CD8-positive, alpha-beta memory T cell (primary cell): Measurements from ENCODE around the gene SKI. TPM values are rescaled to one million over a fixed set of nuclear protein-coding genes. Genes with fewer than 3 reads are reported as not detected.

Source experiments
- CTCF ChIA-PET: fragments of 350-600 bp; sonication (Branson Sonifier 250); formaldehyde crosslinking; loops from one replicate; lab custom pipeline; 2021; ENCODE audit warnings: antibody characterized with exemption; lab: Charles Lee
- POLR2A ChIA-PET: fragments of 350-600 bp; sonication (Branson Sonifier 250); formaldehyde crosslinking; loops from one replicate; lab custom pipeline; 2021; ENCODE audit warnings: antibody characterized with exemption; lab: Charles Lee
- DNase-seq, 5 donors: peaks; one replicate each; pipeline versions ENCODE4 v3.0.0 to v3.0.0-alpha.2; 2020 to 2022; ENCODE audit warnings: mixed read lengths in 1 of 5
- H3K27ac ChIP-seq: one replicate; pipeline ENCODE4 v1.7.0; 2013; ENCODE audit warnings: low read depth, mild to moderate bottlenecking, low read length, moderate library complexity
- H3K27me3 ChIP-seq: 2 replicates; pipeline ENCODE4 v1.7.0; 2013; ENCODE audit warnings: low read length, mild to moderate bottlenecking; ENCODE audit not compliant: insufficient read depth, poor library complexity, severe bottlenecking
- H3K36me3 ChIP-seq: 2 replicates; pipeline ENCODE4 v1.7.0; 2013; ENCODE audit warnings: mild to moderate bottlenecking, low read length, moderate library complexity; ENCODE audit not compliant: insufficient read depth
- H3K4me1 ChIP-seq: 2 replicates; pipeline ENCODE4 v1.7.0; 2013; ENCODE audit warnings: mild to moderate bottlenecking, low read length, moderate library complexity; ENCODE audit not compliant: insufficient read depth
- H3K4me3 ChIP-seq: 2 replicates; pipeline ENCODE4 v1.7.0; 2013; ENCODE audit warnings: mild to moderate bottlenecking, low read length
- H3K9me3 ChIP-seq: 2 replicates; pipeline ENCODE4 v1.7.0; 2013; ENCODE audit warnings: mild to moderate bottlenecking, low read length
- H3K27ac Mint-ChIP-seq, 8 donors: one replicate each; pipeline ENCODE4 v1.8.0; 2020 to 2021; ENCODE audit warnings: mixed read lengths in 8 of 8, mild to moderate bottlenecking in 6 of 8, inconsistent platforms in 3 of 8, moderate library complexity in 3 of 8
- H3K27me3 Mint-ChIP-seq, 2 donors: one replicate each; pipeline ENCODE4 v1.8.0; 2020 to 2021; ENCODE audit warnings: mixed read lengths in 2 of 2, mild to moderate bottlenecking in 1 of 2, moderate library complexity in 1 of 2
- H3K36me3 Mint-ChIP-seq, 3 donors: one replicate each; pipeline ENCODE4 v1.8.0; 2020 to 2021; ENCODE audit warnings: mixed read lengths in 3 of 3, inconsistent platforms in 1 of 3, mild to moderate bottlenecking in 1 of 3
- H3K4me1 Mint-ChIP-seq, 3 donors: one replicate each; pipeline ENCODE4 v1.8.0; 2020 to 2021; ENCODE audit warnings: mixed read lengths in 3 of 3, inconsistent platforms in 1 of 3, mild to moderate bottlenecking in 1 of 3
- H3K4me3 Mint-ChIP-seq, 7 donors: one replicate each; pipeline ENCODE4 v1.8.0; 2020 to 2021; ENCODE audit warnings: mixed read lengths in 7 of 7, mild to moderate bottlenecking in 6 of 7, moderate library complexity in 4 of 7, inconsistent platforms in 2 of 7
- H3K9me3 Mint-ChIP-seq, 5 donors: one replicate each; pipeline ENCODE4 v1.8.0; 2020 to 2022; ENCODE audit warnings: mixed read lengths in 5 of 5, mild to moderate bottlenecking in 3 of 5, moderate library complexity in 2 of 5, inconsistent platforms in 1 of 5
- polyA plus RNA-seq: library from polyadenylated mRNA; unstranded; fragments of 300-500 nt; fragmentation: Illumina TruSeq; gene quantifications from one replicate; pipeline ENCODE4 v1.2.3, GENCODE V29; 2021
- total RNA-seq, 2 experiments: library from RNA; stranded (reverse); gene quantifications; one replicate each; pipeline ENCODE4 v1.2.3, GENCODE V29; 2021

SKI gene
- total and polyA plus RNA-seq, 3 experiments from 2014 or later, result 0.94 to 38.4 (median 35.9) TPM

DNA sequence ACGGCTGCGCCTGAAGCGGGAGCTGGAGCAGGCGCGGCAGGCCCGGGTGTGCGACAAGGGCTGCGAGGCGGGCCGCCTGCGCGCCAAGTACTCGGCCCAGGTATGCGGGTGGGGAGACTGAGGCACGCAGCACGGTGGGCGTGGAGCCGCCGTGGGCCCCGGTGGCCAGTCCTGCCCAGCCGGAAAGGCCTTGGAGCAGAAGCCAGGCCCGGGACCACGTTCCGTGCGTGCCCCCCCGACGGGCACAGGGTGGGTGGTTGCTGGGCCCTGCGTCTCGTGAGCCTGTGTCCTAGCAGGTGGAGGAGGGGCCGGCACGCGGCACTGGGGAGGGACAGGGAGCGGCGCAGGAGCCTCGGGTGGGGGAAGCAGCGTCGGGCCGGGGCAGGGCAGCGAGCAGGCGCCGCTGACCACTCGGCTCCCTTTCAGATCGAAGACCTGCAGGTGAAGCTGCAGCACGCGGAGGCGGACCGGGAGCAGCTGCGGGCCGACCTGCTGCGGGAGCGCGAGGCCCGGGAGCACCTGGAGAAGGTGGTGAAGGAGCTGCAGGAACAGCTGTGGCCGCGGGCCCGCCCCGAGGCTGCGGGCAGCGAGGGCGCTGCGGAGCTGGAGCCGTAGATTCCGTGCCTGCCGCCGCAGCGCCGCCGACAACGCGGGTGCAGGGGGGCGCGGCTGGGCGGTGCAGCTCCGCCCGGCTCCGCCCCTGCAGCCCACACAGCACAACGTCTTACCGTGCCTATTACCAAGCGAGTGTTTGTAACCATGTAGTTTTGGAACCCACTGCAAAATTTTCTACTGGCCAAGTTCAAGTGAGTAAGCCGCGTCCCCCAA, 78.2 kb downstream of the SKI start:
- no peaks in the 10 kb centered on the region for H3K27me3 ChIP-seq
- peaks cover 22% of the 10 kb centered on the region for H3K36me3 ChIP-seq
- Mint-ChIP-seq H3K27ac (peak overlapping the region in 5 of 8 donors; percentile 50 to 93 (median 82)), H3K9me3 (peaks cover 0 to 4% (median 0%) of the 10 kb centered on the region in 5 donors), H3K4me3 (no peak overlapping the region), H3K27me3 (no peaks in the 10 kb centered on the region), H3K4me1 (peaks cover 8 to 33% (median 16%) of the 10 kb centered on the region in 3 donors), H3K36me3 (peaks cover 10 to 62% (median 15%) of the 10 kb centered on the region in 3 donors)
- H3K4me1 ChIP-seq, result peaks cover 14% of the 10 kb centered on the region
- no peak overlapping the region for H3K4me3 ChIP-seq
- no peaks in the 10 kb centered on the region for H3K9me3 ChIP-seq
- H3K27ac ChIP-seq, result no peak overlapping the region
- ChIA-PET CTCF (no interaction called here), POLR2A (interaction anchor here (0.9 kb wide), 1 partner anchor 51 kb away, joined by 4 read pairs; no protein-coding TSS in a partner anchor)
- no peak for DNase-seq

DNA sequence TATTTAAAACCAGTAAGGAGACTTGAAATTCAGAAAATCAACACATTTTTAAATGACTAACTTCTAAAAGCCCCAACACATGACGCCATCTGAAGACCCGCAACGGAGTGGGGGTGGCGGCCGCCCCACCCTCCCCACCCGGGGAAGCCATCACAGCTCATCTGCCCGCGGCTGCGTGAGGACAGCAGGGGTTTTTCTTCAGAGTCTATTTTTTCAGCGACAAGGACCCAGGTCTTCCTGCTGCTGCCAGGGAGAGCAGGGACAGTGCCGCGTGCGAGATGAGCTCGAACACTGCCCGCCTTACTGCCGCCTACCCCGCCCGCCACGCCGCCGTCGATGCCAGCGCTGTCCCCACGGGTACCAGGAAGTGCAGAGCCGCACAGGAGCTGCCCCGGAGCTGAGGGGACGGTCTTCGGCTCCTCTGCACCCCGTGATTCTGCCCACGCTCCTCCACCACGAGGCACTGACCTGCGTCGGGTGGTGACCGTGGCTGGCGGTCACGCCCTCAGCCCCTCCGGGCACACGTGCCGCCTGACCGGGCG, 79.0 kb downstream of the SKI start:
- POLR2A ChIA-PET, result interaction anchor here (0.9 kb wide), 1 partner anchor 51 kb away, joined by 4 read pairs; no protein-coding TSS in a partner anchor
- Mint-ChIP-seq H3K9me3 (peaks cover 0 to 4% (median 0%) of the 10 kb centered on the region in 5 donors), H3K4me1 (peaks cover 3 to 31% (median 12%) of the 10 kb centered on the region in 3 donors), H3K36me3 (peaks cover 10 to 62% (median 15%) of the 10 kb centered on the region in 3 donors), H3K27ac (peak overlapping the region in 4 of 8 donors; percentile 50 to 93 (median 79)), H3K27me3 (no peaks in the 10 kb centered on the region), H3K4me3 (no peak overlapping the region)
- Histone ChIP-seq H3K4me3 (no peak overlapping the region), H3K27me3 (no peaks in the 10 kb centered on the region), H3K36me3 (peaks cover 22% of the 10 kb centered on the region), H3K27ac (no peak overlapping the region), H3K9me3 (no peaks in the 10 kb centered on the region), H3K4me1 (peaks cover 14% of the 10 kb centered on the region)
- DNase-seq, result no peak
- CTCF ChIA-PET, result no interaction called here

DNA sequence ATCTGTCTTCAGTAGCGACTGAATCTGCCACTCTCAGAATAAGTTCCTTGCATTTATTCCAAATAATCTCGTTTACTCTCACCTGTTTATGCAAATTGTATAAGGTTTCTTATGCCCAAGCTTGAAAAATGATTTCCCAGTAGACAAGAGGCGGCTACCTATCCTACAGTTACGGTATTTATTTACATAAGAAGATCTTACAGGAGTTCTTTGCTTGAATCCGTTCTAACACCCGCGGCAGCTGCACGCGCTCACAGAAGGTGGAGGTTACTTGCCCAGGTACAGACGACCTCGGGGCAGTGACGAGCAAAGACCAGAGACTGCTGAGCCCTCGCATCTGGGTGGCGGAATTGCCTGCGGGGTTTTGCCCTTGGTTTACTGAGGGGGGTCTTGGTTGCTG, 79.9 kb downstream of the SKI start:
- POLR2A ChIA-PET, result no interaction called here

DNA sequence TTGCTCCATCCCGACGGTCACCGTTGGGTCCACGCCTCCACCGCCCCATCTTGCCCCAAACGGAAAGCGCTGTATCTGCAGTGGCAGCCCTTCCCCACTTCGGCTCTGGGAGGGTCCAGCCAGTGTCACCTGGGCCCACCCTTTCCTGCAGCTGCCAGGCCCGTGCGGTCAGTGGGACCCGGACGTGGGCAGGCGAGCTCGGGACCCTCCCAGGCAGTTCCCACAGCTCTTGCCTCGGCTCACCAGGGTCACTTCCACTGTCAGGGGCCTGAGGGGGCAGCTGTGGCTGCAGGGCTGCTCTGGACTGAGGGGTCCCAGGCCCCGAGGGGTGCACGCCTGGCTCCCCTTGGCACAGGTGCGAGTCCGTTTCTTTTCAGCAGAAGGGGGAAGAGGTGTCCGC, 80.7 kb downstream of the SKI start:
- Mint-ChIP-seq H3K4me3 (no peak overlapping the region), H3K9me3 (peaks cover 0 to 4% (median 0%) of the 10 kb centered on the region in 5 donors), H3K36me3 (peaks cover 10 to 49% (median 15%) of the 10 kb centered on the region in 3 donors), H3K4me1 (peaks cover 4 to 35% (median 10%) of the 10 kb centered on the region in 3 donors), H3K27me3 (no peaks in the 10 kb centered on the region), H3K27ac (peak overlapping the region in 5 of 8 donors; percentile 41 to 90 (median 57))
- DNase-seq, result no peak
- ChIA-PET POLR2A (interaction anchor here (0.7 kb wide), 2 partner anchors 117 to 278 kb away, joined by 6 read pairs; no protein-coding TSS in a partner anchor), CTCF (interaction anchor here (1.4 kb wide), 1 partner anchor 114 kb away, joined by 5 read pairs; the partner anchor contains the start of gene FAAP20)
- Histone ChIP-seq H3K27ac (no peak overlapping the region), H3K36me3 (peaks cover 18% of the 10 kb centered on the region), H3K9me3 (no peaks in the 10 kb centered on the region), H3K27me3 (no peaks in the 10 kb centered on the region), H3K4me3 (no peak overlapping the region), H3K4me1 (peaks cover 24% of the 10 kb centered on the region)

More for the DNA sequence above, 79.9 kb downstream of the SKI start:
- Histone ChIP-seq H3K27ac (no peak overlapping the region), H3K4me3 (no peak overlapping the region), H3K27me3 (no peaks in the 10 kb centered on the region), H3K4me1 (peaks cover 15% of the 10 kb centered on the region), H3K9me3 (no peaks in the 10 kb centered on the region), H3K36me3 (peaks cover 18% of the 10 kb centered on the region)
- Mint-ChIP-seq H3K4me1 (peaks cover 3 to 32% (median 8%) of the 10 kb centered on the region in 3 donors), H3K27ac (peak overlapping the region in 7 of 8 donors; percentile 52 to 90 (median 62)), H3K36me3 (peaks cover 10 to 58% (median 15%) of the 10 kb centered on the region in 3 donors), H3K4me3 (peak overlapping the region in 2 of 7 donors; percentile 15 to 19), H3K9me3 (peaks cover 0 to 4% (median 0%) of the 10 kb centered on the region in 5 donors), H3K27me3 (no peaks in the 10 kb centered on the region)
- CTCF ChIA-PET, result interaction anchor here (1.4 kb wide), 1 partner anchor 113 kb away, joined by 5 read pairs; the partner anchor contains the start of gene FAAP20
- no peak for DNase-seq

DNA sequence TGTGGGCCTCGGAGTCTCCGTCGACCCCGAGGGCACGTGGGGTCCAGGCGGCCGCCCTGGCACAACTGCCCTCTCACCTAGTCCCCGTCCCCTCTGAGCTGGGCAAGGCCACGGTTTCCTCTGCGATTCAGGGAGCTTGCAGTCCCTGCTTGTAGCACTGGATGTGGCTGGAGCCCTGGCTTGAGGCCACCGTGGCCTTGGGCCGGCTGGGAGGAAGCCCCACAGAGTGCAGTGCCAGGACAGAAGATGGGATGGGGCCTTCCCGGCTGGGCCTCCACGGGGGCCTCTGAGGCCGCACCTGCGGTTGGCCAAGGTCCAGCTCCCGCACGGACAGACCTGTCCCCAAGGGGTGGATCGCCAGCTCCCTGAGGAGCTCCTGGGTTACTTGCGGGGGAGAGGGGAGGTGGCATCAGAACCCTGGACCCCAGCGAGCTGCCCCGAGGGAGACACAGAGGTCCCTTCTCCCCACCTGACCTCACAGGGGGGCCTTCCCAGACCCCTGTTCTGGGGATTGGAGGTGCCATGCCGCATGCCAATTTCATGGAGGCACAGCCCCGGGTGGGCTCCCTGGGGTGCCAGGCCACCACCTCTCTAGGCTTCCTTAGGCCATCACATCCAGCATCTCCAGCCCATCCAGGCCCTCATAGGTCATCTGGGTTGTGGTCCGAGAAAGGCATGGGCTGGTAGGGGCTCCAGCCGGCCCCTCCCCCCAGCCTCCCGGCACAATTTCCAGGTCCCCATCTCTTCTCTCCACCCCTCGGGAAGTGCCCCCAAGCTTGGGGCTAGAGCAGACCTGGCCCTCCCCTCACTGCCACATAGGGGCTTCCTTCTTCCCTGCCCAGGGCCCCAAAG, 82.4 kb downstream of the SKI start:
- Histone ChIP-seq H3K27me3 (no peaks in the 10 kb centered on the region), H3K4me1 (peaks cover 34% of the 10 kb centered on the region), H3K27ac (no peak overlapping the region), H3K9me3 (no peaks in the 10 kb centered on the region), H3K36me3 (peaks cover 8% of the 10 kb centered on the region), H3K4me3 (no peak overlapping the region)
- H3K9me3 Mint-ChIP-seq, result peaks cover 0 to 4% (median 0%) of the 10 kb centered on the region in 5 donors
- no peak overlapping the region for H3K4me3 Mint-ChIP-seq
- CTCF ChIA-PET, result interaction anchor here (1.1 to 1.5 kb wide), 6 partner anchors 11 to 115 kb away, joined by 3 to 5 read pairs (median 3); partner anchors contain the start of gene FAAP20
- POLR2A ChIA-PET, result interaction anchor here (0.7 to 1.2 kb wide), 4 partner anchors 12 to 116 kb away, joined by 3 to 4 read pairs (median 3); partner anchors contain the start of gene FAAP20
- peaks cover 10 to 33% (median 15%) of the 10 kb centered on the region in 3 donors for H3K36me3 Mint-ChIP-seq
- peaks cover 2 to 30% (median 10%) of the 10 kb centered on the region in 3 donors for H3K4me1 Mint-ChIP-seq
- peak overlapping the region in 7 of 8 donors; percentile 68 to 90 (median 79) for H3K27ac Mint-ChIP-seq
- no peak for DNase-seq
- H3K27me3 Mint-ChIP-seq, result no peaks in the 10 kb centered on the region

DNA sequence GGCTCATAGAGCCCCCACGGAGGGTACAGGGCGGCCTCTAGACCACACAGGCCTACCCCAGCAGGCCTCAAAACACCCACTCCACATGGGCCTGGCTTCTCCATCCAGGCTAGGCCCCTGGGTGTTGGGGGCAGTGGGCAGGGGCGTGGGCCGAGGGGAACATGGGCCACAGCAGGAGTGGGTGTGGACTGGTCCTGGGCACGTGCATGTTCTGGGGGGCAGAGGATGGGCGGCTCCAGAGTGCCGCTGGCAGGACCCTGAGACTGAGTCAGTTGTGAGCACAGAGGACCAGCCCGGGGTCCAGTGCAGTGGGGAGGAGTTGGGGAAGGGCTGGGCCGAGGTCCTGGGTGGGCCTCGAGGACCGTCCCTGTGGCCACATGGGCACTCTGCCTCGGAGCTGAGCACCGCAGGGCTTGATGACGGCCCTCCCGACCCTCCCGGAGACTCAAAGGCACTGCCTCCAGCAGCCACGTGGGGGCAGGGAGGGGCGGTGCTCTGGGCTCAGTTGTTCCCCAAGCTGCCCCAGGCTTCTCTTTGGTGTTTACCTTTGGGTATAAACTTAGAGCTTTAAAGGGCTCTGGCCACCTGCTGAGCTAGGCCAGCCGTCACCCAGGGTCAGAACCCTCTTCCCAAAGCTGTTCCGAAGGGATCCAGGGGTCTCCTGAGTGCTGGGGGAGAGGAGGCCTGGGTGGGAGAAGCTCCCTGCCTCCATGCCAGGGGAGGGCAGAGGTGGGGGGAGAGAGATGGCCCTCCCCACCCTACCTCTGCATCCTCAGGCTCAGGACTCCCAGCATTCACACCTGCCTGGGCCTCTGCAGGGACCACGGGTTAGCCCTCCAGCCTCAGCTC, 83.3 kb downstream of the SKI start:
- H3K27ac ChIP-seq, result peak overlapping the region; percentile 20
- H3K9me3 ChIP-seq, result no peaks in the 10 kb centered on the region
- Mint-ChIP-seq H3K4me1 (peaks cover 5 to 34% (median 10%) of the 10 kb centered on the region in 3 donors), H3K27ac (peak overlapping the region; percentile 51 to 90 (median 78)), H3K9me3 (peaks cover 0 to 4% (median 0%) of the 10 kb centered on the region in 5 donors), H3K36me3 (peaks cover 10 to 29% (median 15%) of the 10 kb centered on the region in 3 donors), H3K27me3 (no peaks in the 10 kb centered on the region), H3K4me3 (no peak overlapping the region)
- H3K4me3 ChIP-seq, result no peak overlapping the region
- peaks cover 8% of the 10 kb centered on the region for H3K36me3 ChIP-seq
- H3K27me3 ChIP-seq, result no peaks in the 10 kb centered on the region
- ChIA-PET POLR2A (interaction anchor here (0.6 to 1.9 kb wide), 6 partner anchors 10 to 96 kb away, joined by 3 to 13 read pairs (median 3); no protein-coding TSS in a partner anchor), CTCF (interaction anchor here (0.8 to 1.5 kb wide), 9 partner anchors 10 to 116 kb away, joined by 3 to 8 read pairs (median 4); partner anchors contain the start of gene FAAP20)
- DNase-seq, result peak; percentile 37 to 72 (median 49)
- H3K4me1 ChIP-seq, result peaks cover 40% of the 10 kb centered on the region
